Erythroblast (primary cell): ENCODE data around the gene NIPA2.

Source experiments
- GATA1 ChIP-seq: IDR thresholded peaks from 2 replicates; pipeline ENCODE4 v1.6.1; 2011; ENCODE audit warnings: low read depth, mild to moderate bottlenecking, control low read depth, low read length, moderate library complexity
- POLR2A ChIP-seq: IDR thresholded peaks from 2 replicates; pipeline ENCODE4 v1.6.1; 2011; ENCODE audit warnings: mild to moderate bottlenecking, low read length

DNA sequence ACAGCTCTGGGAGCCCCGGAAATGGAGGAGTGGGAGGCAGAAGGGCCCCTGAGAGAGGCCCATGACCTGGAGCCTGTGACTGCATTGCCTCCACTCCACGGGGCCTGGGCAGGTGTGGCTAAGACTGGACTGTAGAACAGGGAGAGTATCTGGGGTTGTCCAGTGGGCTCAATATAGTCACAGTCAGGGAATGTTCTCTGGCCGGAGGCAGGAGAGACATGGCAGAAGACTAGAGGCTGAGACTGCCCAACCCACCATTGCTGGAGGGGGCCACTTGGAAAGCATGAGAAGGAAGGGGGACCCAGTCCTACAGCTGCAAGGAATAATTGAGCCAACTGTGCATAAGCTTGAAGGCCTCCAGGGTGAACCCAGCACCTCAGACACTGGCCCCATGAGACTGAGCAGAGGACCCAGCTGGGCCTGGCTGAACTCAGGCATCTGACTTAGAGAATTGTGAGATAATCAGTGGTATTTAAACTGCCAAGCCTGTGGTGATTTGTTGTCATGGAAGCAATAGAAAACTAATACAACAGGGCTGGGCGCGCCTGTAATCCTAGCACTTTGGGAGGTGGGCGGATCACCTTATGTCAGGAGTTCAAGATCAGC is 33.1 kb downstream of the NIPA2 start:
- TF ChIP-seq POLR2A (no peak), GATA1 (no peak)
